ENCODE measurements around the gene CAPZA2. TPM values are rescaled to one million over a fixed set of nuclear protein-coding genes. Genes with fewer than 3 reads are reported as not detected.
A peak's percentile ranks its signal among the peaks of the same experiment; 100 is the strongest.

The CAPZA2 gene
- total RNA-seq, 1 donor from 2014 or later: 198 TPM

DNA sequence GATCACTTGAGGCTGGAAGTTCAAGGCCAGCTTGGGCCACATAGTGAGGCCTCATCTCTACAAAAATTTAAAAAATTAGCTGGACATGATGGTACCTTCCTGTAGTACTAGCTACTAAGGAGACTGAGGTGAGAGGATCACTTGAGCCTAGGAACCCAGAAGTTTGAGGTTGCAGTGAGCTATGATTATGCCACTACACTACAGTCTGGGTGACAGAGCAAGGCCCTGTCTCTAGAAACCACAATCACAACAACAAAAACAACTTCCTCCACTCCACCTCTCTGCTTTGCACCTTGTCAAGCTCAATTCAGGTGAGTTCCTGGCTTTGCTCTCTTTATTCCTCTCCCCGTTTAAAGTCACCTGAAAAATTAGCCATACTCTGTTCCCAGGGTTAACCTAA lies 8.3 kb upstream of the CAPZA2 start:
- intact Hi-C loops (cut with DNase I): no loop called here
- DNase-seq (ENCODE audit: low spot score): no peak

DNA sequence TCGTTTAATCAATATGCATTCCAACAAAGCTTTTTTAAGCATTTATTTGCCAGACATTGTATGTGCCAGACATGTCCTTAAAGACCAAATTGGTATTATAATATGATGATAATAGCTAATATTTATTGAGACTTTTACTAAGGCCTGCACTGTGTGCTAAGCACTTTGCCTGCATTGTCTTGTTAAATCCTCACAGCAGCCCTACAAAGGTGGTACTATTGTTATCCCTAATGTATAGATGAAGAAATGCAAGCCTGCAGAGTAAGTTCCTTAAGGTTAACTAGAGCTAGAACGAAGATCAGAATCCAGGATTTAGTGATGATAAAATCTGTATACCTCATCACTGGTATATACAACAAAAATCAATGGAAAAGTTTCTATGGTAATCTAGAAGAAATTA lies 5.3 kb upstream of the CAPZA2 start:
- intact Hi-C loops (cut with DNase I): no loop called here
- DNase-seq (ENCODE audit: low spot score) (no peak), ATAC-seq (no peak)

More for the DNA sequence above, 8.3 kb upstream of the CAPZA2 start:
- ATAC-seq: no peak

DNA sequence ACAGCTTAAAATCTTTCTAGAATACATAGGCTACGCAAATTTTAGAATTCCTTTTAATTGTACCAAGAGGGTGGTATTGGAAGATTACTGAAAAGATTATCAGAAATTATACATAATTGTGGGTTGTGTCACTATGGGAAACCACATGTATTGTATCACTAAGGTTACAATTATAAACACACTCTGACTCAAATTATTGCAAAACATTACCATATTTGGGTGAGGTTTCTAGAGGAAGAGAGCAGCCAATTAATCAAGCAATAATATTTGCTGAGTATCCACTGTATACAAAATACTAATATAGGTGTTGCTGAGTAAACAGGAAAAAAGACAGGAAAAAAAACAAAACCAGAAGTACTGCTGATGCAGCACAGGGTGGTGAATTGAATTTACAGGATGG lies 3.1 kb upstream of the CAPZA2 start:
- intact Hi-C loops (cut with DNase I): no loop called here
- no peak for DNase-seq (ENCODE audit: low spot score)
- no peak for ATAC-seq

- ATAC-seq (no peak), DNase-seq (ENCODE audit: low spot score) (no peak)
- intact Hi-C loops (cut with DNase I): no loop called here
Measured at GRCh38 chr7:116861717-116862116, 670 bp upstream of the CAPZA2 start.

GRCh38 chr7:116862951-116863670 lies 724 bp downstream of the CAPZA2 start:
- DNase-seq (ENCODE audit: low spot score) (peak; percentile 62), ATAC-seq (peak; percentile 47)
- intact Hi-C loops (cut with DNase I): no loop called here

GRCh38 chr7:116863936-116864500 lies 1.6 kb downstream of the CAPZA2 start:
- intact Hi-C loops (cut with DNase I): no loop called here
- ATAC-seq (no peak), DNase-seq (ENCODE audit: low spot score) (no peak)

DNA sequence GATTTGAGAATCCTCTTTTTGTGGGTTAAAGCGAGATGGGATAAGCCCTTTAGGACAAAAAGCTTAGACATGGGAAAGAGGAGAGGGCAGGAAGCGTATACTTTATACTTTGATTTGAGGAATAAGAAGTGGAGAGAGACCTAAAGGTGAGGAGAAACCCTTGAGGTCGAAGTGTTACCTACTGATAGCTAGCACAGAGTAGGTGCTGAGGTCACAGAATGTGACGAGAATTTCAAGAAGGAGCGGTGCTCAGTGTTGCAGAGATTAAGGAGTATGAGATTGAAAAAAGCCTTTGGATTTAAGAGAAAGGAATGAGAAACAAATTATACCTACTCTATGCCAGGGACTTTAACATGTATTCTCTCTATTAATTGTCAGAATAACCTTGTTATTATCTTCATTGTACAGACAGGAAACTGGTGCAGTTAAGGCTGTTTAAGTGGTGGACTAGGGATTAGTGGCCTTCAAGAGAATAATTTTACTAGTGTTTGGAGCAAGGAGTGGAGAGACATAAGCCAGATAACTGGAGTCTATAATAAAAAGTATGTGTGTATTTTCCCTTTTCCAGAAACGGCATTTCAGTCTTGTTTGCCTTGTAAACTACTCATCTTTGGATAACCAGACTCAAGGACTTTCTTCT lies 8.8 kb downstream of the CAPZA2 start:
- no peak for DNase-seq (ENCODE audit: low spot score)
- ATAC-seq: no peak
- intact Hi-C loops (cut with DNase I): no loop called here

DNA sequence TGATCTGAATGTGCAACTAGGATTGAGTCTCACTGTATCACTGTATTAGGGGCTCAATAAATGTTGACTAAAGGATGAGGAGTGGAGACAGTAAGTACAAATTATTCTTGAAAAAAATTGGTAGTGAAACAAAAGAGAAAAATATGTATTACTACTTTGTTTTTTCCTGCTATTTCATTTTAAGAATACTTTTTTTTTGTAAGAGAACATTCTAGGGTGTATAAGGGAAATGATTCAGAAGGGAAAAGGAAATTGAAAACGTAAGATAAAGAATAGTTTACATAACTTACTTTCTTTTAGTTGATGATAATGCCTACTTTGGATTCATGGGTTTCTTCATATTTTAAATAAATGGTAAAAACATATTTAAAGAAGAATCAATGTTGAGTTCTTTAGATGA lies 9.6 kb downstream of the CAPZA2 start:
- intact Hi-C loops (cut with DNase I): no loop called here
- no peak for DNase-seq (ENCODE audit: low spot score)
- ATAC-seq: no peak

DNA sequence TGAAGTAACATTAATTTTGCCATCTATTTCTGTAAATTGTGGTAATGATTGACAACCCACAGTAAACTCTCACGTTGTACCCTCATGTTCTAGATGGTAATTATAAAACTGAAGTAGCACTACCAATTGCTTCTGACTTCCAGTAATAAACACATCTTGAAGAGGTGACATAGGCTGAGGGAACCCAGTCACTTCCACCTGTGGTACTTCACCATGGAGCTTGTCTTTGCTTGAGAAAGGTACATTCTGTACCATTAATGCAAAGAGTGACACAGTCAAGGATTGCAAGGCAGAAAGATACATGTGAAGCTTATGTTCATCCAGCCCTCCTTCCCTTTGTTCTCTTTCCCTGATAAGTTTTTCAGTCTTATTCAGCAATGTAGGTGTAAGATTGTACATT lies 11.2 kb downstream of the CAPZA2 start:
- no peak for ATAC-seq
- no peak for DNase-seq (ENCODE audit: low spot score)
- intact Hi-C loops (cut with DNase I): no loop called here

- peak; percentile 50 for ATAC-seq
- no peak for DNase-seq (ENCODE audit: low spot score)
- intact Hi-C loops (cut with DNase I): no loop called here
Measured at GRCh38 chr7:116876664-116877442, 14.5 kb downstream of the CAPZA2 start.

DNA sequence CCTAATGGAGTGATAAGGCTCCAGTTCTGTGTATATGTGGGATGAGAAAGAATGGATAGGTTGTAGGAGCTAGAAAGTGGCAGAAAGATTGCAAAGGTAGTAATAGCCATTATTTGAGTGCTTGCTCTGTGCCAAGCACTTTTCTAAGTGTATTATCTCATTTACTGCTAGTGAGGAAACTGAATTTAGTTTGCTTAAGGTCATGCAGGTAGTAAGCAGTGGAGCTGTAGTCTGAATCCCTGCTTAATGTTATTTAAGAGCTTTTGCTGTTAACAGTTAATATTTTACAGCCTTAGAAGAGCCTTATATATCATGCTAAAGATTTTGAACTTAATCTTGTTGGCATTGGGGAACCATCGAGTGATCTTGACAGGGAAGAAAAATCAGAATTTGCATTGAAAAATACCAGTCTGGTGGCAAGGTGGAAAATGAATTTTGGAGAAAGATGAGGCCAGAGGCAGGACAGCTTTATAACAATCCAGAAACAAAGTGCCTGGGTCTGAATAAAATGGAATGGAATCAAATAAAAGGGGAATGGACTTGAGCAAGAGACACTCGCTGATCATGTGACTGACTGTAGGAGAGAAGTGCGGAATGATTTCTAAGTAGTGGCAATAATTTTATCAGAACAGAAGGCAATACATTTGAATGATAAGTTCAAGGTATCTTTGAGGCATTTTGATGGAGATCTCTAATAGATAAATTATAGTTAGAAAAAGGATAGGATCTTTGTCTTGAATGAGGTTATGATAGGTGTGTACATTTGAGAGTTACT lies 15.2 kb downstream of the CAPZA2 start:
- intact Hi-C loops (cut with DNase I): no loop called here
- no peak for ATAC-seq

DNA sequence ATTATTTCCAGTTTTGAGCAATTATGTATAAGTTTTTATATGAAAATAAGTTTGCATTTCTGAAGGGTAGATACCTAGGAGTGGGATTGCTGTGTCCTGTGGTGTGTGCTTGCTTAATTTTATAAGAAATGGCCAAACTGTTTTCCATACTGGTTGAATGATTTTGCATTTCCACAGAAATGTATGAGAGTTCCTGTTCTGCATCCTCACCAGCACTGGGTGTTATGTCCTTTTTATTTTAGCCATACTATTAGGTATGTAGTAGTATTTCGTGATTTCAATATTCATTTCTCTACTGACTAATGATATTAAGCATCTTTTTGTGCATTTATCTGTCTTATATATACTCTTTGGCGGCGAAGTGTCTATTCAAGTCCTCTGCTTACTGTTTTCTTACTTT lies 22.3 kb downstream of the CAPZA2 start:
- ATAC-seq: no peak
- no peak for DNase-seq (ENCODE audit: low spot score)
- intact Hi-C loops (cut with DNase I): no loop called here

More for the DNA sequence above, 15.2 kb downstream of the CAPZA2 start:
- no peak for DNase-seq (ENCODE audit: low spot score)

- DNase-seq (ENCODE audit: low spot score): no peak
- no peak for ATAC-seq
- intact Hi-C loops (cut with DNase I): no loop called here
Measured at GRCh38 chr7:116885724-116886123, 23.3 kb downstream of the CAPZA2 start.

DNA sequence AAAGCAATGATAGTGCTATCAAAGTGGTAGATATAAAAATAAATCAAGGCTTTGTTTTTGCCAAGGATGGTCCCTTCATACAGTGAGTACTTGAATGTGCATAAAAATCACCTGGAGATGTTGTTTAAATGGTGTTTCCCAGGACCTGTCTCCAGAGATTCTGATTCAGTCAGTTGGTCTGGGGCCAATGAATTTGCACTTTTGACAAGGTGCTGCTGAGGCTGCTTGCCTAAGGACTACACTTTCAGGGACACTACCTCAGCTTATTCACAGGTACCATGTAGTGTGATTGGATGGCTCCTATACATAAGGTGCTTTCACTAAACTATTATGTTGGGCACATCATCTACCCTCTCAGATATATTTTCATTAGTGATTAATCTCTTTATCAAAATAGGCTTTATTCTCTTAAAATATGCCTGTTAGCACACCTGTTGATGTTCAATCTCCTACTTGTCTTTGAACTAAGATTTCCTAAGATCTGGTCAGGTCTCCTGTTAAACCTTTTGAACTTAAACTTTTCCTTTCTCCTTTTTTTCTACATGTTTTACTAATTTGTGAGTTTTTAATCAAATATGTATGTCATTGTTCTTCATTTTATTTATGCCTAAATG lies 24.3 kb downstream of the CAPZA2 start:
- ATAC-seq (no peak), DNase-seq (ENCODE audit: low spot score) (no peak)
- intact Hi-C loops (cut with DNase I): no loop called here

GRCh38 chr7:116888895-116889294 lies 26.5 kb downstream of the CAPZA2 start:
- ATAC-seq (no peak), DNase-seq (ENCODE audit: low spot score) (no peak)
- intact Hi-C loops (cut with DNase I): no loop called here

DNA sequence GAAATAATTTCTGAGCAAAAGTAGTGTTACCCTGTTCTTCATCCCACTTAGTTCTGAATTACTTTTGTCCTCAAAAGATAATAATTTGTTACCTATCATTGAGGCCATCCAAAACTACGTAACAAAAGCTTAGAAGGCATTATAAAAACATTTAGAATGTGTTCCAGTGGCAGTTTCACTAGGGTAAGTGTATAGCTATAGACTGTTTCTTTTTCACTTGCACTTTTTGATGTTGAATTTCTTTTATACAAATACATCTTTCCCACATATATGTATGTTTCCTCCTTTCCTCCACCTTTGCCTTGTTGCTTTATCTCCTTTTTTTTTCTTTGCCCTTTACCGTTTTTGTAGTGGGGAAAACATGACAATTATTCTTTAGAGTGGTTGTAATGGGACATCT lies 33.5 kb downstream of the CAPZA2 start:
- intact Hi-C loops (cut with DNase I): no loop called here
- no peak for ATAC-seq
- DNase-seq (ENCODE audit: low spot score): no peak

DNA sequence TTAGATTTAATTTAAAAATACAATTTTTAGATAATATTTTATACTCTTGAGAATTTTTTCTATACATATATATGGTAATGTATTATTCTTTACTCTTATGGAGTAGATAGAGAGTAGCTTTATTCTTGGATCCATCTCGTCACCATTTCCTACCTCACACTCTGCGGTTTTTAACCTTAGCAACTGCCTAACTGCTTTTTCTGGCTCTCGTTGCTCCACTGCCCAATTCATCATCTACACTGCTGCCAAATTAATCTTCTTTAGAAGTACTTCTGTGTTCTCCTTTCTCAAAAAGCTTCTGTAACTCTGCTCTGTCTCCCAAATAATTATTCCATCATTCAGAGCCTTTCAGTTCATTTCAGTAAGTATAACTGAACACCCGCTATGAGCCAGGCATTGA lies 35.3 kb downstream of the CAPZA2 start:
- ATAC-seq: no peak
- no peak for DNase-seq (ENCODE audit: low spot score)
- intact Hi-C loops (cut with DNase I): no loop called here

DNA sequence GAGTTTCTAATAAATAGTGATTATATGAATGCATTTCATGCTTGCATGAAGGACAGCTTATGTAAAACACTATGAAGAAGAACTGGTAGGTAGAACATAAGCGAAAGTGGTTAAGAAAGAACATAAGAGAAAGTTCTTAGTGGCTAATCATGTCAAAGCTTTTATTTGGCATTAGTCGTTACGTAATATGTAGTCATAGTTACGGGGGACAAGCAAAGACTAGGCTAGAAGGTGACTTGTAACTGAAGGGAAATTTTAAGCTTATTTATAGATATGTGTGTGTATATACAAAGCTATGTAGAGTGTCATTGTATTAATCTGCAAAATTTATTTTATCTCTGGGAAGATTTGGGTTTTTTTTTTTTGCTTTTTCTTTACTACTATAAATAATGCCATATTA lies 36.9 kb downstream of the CAPZA2 start:
- DNase-seq (ENCODE audit: low spot score) (no peak), ATAC-seq (no peak)
- intact Hi-C loops (cut with DNase I): no loop called here

DNA sequence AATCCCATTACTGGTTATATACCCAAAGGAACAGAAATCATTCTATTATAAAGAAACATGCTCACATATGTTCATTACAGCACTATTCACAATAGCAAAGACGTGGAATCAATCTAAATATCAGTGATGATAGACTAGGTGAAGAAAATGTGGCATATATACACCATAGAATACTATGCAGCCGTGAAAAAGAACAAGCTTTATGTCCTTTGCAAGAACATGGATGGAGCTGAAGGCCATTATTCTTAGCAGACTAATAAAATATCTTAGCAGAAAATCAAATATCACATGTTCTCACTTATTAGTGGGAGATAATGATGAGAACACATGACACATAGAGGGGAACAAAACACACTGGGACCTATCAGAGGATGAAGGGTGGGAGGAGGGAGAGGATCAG lies 38.8 kb downstream of the CAPZA2 start:
- intact Hi-C loops (cut with DNase I): no loop called here
- DNase-seq (ENCODE audit: low spot score) (no peak), ATAC-seq (no peak)
